Measurements from ENCODE around the gene TAMALIN.

Gene TAMALIN

GRCh38 chr12:52003016-52003550 is 3.7 kb upstream of the TAMALIN start:
- H3K27ac ChIP-seq, result no peak overlapping the region
- no peak for TF ChIP-seq CTCF (IDR thresholded peaks at IDR 0.05)
- TF ChIP-seq ZFX (IDR thresholded peaks at IDR 0.05; ENCODE audit: borderline replicate concordance), result no peak

- TF ChIP-seq ZFX (IDR thresholded peaks at IDR 0.05; ENCODE audit: borderline replicate concordance) (no peak), CTCF (IDR thresholded peaks at IDR 0.05) (no peak)
- H3K27ac ChIP-seq, result no peak overlapping the region
Measured at GRCh38 chr12:52003591-52003990, 3.2 kb upstream of the TAMALIN start.

GRCh38 chr12:52004042-52004648 is 2.6 kb upstream of the TAMALIN start:
- TF ChIP-seq CTCF (IDR thresholded peaks at IDR 0.05) (peak; percentile 85), ZFX (IDR thresholded peaks at IDR 0.05; ENCODE audit: borderline replicate concordance) (no peak)
- no peak overlapping the region for H3K27ac ChIP-seq

- no peak for TF ChIP-seq ZFX (IDR thresholded peaks at IDR 0.05; ENCODE audit: borderline replicate concordance)
- no peak for TF ChIP-seq CTCF (IDR thresholded peaks at IDR 0.05)
- no peak overlapping the region for H3K27ac ChIP-seq
Measured at GRCh38 chr12:52005218-52005902, 1.4 kb upstream of the TAMALIN start.

GRCh38 chr12:52005903-52006703 is 643 bp upstream of the TAMALIN start:
- no peak for TF ChIP-seq CTCF (IDR thresholded peaks at IDR 0.05)
- TF ChIP-seq ZFX (IDR thresholded peaks at IDR 0.05; ENCODE audit: borderline replicate concordance), result no peak
- no peak overlapping the region for H3K27ac ChIP-seq

GRCh38 chr12:52007158-52007921 is 594 bp downstream of the TAMALIN start:
- TF ChIP-seq CTCF (IDR thresholded peaks at IDR 0.05), result no peak
- no peak for TF ChIP-seq ZFX (IDR thresholded peaks at IDR 0.05; ENCODE audit: borderline replicate concordance)
- no peak overlapping the region for H3K27ac ChIP-seq

Measured in 22Rv1 (cell line).